NCI-H146 (cell line): Measurements from ENCODE around the gene SLC13A5.
"Not testable (repeated sequence)": the region's sequence is repeated elsewhere in the genome, so short reads cannot be mapped to it uniquely, and the experiment has no call there.

Experiments
- DNase-seq: peaks from one replicate; lab custom pipeline; 2025; lab: John Stamatoyannopoulos, UW

SLC13A5 gene

DNA sequence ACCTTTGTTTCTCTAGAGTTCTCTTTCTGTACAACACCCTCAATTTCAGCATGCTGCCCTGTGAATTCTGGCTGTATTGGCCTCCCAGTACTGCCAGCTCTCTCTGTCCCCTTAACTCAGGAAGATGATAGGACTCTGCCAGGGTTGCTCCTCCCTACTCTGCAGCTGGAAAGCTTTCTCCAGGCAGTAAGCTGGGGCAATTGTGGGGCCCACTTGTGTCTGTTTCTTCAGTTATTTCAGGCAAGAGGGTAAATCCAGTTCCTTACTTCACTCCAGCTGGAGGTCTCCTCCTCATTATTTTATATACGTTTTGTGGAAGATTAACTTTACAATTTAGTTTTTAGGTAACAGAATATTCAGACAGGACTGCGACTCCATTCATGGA, 51.7 kb downstream of the SLC13A5 start:
- DNase-seq, result no peak

DNA sequence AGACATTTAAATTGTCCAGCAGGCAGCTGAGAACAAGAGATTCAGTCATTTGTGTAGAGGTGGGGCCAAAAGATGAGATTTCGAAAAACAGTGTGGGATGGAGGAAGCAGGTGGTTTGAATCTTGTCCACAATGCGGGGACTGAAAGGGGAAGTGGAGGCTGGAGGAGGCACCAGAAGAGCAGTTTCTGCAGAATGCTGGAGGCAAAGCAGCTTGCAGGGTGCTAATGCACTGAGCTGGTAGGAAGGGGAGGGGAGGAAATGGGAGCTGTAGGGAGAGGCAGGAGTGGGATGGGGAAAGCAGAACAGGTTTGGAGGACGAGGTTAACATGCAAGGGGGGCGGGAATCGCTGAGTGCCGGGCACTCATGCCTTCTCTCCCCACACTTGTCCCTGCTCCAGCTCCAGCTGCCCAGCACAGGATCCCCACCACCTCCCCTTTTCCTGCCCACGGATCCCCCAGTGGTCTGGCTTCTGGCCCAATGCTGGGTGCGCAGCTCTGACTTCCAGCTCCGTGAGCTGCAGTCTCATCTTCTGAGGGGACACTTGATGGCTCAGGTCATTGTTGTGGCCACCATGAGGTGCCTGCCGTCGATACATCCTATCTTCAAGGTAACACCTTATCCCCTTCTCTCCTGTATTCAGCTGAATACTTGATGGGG, 52.2 kb downstream of the SLC13A5 start:
- no peak for DNase-seq

DNA sequence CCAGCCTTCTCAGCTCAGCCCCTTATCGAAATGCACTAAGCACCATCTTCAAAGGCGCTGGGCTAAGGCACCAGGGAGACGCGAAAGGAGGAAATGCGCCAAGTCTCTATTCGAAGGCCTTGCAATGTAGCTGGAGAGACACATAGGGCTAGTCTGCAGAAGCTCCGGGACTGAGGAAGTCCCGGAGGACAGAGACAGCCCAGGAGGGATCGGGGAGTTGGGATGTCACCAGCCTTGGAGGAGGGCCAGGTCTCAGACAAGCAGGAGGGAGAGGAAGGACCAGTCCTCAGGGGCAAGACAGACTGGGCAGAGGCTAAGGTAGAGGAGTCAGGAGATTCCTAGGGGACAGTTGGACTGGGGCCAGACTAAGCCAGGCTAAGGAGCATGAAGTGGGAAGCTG, 53.1 kb downstream of the SLC13A5 start:
- no peak for DNase-seq

DNA sequence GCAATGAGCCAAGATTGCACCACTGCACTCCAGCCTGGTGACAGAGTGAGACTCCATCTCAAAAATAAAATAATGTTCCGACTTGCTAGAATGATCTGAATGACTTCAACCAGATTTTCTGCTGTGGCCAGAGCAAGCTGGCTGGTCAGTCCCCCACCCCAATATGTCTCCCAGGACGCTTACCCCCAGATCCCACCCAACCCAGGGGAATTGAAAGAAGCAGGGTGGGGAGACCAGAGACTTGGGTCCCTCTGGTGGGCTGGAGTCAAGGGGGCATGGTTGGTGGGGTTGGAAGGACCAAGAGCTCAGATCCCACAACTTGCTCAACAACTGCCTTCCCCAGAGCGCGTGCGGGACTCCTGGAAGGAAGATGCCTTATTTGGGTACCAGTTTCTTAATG, 54.8 kb downstream of the SLC13A5 start:
- DNase-seq, result not testable (repeated sequence)

DNA sequence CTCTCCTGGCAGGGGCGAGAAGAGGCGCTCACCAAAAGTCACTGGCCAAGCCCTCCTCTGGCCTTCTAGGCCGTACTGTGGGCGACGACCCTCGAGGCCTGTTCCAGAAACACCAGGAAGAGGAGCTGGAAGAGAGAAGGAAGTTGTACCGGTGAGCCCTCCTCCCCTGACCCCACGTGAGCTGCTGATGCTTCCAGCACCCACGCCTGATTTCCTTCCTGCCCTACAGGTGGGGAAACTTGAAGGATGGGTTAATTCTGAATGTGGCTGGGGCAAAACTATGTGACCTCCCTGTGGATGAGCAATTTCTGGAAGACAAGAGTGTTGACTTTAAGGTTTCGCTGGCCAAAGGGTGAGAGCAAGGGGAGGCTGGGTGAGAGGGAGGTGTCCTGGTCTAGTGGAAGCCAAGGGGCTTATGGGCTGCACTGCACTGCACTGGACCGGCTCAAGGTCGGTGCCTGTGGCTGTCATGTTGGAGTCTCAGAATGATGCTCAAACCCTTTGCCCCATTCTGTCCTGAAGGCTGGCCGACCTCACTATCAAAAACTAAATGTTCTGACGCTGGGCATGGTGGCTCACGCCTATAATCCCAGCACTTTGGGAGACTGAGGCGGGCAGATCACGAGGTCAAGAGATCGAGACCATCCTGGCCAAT, 55.4 kb downstream of the SLC13A5 start:
- DNase-seq, result no peak

DNA sequence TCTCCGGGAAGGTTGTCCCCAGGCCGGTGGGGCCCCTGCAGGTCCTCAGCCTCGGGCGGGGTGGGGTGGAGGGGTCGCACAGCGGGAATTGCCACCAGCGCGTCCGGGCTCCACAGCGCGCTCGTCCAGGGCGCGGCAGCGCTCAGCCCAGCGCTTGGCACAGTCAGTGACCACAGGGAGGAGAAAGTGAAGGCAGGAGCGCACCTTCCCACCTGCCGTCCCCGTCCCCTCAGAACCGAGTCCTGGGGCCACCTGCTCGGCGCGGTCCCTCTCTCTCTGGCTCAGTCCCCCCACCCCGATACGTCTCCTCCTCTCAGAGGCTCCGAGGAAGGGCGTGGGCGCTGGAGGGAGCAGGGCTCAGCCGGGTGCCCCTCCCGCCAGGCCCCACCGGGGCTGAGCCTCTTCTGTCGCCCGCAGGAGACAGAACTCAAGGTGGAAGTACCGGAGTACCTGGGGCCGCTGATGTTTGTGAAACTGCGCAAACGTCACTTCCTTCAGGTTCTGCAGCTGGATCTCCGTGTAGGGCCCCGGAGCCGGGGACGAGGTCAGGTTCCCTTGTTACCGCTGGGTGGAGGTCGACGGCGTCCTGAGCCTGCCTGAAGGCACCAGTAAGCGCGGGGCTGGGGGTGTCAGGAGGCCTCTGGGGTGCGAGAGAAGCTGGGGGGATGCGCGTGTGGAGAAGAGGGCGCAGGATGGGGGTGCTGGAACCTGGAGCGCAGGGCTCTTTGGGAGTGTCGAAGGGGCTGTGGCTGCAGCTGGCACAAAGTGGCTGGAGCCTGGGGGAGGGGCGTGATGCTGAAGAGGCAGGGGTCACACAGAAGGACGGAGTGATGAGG, 56.2 kb downstream of the SLC13A5 start:
- peak; percentile 67 for DNase-seq

DNA sequence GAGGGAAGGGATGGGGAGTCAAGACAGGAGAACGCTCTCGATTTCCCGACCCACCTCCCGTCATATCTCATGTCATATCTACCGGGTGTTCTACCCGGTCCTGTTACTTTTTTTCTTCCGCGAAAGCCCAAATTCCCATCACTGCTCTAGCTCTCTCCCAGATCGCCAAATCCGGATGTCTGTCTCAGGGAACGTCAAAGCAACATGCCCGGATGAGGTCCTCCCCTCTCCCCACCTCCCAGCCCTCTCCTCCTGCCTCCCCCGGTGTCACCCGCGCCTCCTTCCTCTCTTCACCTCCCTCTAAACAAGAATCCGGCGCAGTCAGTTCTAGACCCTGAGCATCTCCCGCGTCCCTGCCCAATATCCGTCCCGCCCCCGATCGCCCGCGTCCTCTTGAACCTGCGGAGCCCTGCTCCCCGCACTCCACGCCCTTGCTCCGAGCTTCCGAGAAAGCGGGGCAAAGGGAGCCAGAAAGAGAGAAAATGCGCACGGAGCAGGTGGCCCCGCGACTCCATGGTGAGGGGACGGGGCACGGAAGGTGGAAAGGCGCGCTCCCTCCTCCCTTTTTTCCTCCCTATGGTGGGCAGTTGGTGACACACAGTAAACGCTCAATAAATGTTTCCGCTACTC, 57.3 kb downstream of the SLC13A5 start:
- peak; percentile 8 for DNase-seq

DNA sequence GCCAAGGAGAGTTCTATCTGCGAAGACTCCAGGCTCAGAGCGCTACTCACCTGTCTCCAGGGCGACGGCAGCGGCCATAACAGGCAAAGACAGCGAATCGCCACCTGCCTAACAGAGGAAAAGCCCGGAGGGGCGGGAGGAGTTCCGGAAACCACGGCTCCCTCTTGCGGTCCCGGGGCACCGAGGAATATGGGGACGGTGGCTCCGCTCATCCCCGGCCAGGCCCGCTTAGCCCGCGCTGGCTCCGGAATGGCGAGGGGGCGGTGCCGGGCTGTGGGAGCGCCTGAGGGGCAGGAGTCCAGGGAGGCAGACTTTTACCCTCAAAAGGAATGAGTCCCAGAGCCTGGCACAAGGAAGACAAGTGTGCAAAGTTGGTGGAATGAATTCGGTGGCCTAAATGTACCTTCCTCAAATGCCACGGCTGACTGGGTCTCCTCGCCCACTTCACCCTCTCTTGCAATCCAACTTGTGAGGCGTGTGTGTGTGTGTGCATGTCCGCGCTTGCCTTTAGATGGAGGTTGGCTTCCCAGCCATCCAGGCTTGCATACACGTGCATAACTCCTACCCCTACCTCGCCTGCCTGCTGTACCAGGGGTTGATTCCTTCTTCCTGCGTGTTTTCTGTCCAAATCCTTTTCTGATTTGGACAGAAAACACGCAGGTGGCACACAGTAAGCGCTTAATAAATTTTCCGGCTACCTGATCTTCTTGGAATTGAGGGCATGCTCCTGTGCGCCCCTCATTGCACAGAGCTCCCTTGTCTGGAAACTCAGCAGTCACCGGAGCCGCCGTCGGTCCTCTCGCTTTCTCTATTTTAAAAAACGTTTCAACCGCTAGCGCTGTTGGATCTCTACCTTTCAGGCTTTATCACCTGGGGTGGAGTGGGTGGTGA, 58.1 kb downstream of the SLC13A5 start:
- DNase-seq, result peak; percentile 77

DNA sequence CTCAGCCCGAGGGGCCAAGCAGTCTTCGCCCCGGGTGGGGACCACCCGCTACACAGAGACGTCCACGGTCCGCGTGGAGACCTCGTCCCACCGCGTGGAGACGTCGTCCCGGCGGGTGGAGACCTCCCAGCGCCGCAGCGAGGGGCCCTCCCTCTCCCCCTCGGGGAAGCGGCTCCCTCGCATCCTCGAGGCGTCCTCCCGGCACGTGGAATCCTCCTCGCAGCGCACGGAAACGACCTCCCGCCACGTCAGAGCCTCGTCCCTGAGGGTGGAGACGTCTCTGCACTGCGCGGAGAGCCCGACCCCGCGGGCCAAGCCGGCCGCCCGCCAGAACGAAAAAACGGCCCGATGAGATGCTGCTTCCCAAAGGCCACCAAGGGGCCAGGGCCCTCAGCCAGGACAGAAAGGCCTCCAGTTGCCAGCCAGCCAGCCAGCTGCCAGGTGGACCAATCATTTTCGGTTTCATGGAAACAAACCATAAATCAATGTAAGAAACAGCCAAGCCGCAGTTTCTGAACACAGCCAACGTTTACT, 61.2 kb downstream of the SLC13A5 start:
- DNase-seq, result peak; percentile 45

DNA sequence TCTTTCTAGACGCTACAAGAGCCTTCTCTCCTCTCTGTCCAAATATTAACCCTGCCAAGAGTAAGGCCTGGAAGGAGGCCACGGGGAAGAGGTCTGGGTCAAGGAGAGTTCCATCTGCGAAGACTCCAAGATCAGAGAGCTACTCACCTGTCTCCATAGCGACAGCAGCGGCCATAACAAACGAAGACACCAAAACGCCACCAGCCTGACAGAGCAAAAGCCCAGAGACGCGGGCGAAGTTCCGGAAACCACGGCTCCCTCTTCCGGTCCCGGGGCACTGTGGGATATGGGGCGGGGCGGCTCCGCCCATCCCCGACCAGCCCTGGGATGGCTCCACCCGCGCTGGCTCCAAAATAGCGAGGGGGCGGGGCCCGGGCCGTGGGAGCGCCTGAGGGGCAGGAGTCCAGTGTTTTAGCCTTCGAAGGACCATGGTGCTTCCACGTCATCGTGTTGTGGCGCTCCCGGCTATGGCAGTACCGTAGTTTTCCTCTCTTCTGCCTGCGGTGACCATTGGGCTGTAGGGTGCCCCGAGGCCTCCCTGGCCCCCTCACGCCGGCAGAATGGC, 61.7 kb downstream of the SLC13A5 start, which contains the start of the genes C17orf100 and MED31:
C17orf100 (plus strand) TSS at position 409 of the 565 bp plus-strand sequence; CDS start at position 561, 152 bp downstream.
MED31 (minus strand) TSS at position 252 of the 565 bp plus-strand sequence; CDS start at position 175, 77 bp downstream.
- peak; percentile 92 for DNase-seq

DNA sequence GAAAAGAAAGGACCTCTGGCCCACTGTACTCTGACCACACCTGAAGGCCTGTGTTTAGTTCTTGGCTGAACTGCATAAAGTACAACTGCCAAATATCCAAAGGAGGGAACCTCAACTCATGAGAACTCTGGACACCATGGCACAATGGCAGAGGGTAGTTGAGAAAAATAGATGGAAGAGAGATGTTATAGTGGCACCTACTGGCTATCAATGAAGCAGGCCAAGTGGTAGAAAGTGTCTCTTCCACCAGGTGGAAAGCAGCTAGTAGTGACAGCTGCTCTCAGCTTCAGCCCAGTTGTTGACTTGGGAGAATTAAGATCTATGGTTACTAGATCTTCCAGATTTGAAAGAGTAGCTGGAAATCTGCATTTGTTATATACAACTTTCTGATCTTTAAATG, 65.0 kb downstream of the SLC13A5 start:
- DNase-seq, result no peak

DNA sequence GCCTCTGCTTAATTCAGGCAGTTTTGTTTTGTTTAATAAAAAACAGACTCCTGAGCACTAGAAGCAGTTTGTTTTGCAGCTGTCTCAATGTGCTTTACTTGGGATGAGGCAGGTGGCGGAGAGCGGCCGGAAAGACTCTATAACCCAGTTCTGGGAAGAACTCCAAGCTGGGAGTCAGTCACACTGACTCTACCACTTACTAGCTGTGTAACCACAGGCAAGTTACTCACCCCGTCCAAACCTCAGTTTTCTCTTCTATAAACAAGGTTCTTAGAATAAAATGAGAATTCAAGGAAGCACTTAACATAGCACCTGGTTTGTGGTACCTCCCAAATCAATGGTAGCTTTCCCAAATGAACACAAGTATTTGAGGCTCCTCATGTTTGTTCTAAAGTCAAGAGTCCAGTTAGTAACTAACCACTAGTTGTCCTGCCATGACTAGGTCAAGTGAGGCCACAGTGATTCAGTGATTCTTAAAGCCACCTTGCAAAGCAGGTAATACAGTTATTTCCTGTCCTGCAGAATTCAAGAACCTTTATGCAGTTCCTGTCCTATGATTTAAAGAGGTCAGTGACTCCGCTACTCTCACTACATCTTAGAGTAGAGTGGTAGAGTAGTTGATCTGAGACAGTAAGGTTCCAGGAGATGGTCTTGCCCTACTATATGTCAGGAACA, 69.6 kb downstream of the SLC13A5 start:
- no peak for DNase-seq

DNA sequence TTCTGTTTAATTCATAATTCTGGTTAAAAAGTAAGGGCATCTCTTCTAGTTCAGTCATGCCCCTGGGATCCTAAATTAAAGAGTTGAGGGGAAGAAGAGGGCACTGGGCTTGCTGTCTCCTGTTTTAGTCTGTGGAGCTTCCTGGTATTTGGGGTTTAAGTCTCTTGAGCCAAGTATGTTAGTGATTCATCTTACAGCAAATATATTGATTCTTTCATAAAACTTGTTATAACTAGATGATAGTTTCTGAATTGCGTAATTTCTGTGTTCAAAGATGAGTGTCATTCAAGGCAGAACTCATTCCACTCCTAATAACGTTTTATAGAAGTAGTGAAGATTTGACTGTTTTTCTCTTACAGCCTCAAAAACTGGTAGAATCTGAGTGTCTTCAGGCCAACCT, 70.6 kb downstream of the SLC13A5 start:
- no peak for DNase-seq

DNA sequence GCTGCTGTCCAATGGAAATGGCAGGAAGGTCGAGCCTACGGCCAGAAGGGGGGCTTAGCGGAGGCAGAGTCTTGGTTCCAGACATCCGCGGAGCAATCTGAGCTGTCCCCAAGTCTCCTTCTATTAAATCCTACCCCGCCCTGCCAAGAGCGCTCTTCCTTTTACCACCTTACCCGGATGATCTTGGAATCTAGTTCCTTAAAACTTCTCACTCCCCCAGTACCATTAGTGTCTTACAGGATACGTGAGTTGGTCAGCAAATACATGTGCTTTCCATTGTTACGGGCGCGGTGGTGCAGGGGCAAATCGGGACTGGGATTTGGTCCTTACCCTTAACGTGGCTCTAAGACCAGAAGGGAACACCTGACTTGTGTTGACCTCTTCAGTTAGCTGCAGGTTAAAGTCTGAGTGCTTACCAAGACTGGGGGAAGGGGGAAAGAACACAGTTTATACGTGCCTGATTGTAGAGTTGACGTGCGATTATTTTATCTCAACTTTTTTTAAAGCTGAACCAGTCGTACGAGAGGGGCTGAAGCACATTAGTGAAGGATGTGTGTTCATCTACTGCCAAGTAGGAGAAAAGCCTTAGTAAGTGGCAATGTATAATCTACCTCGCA, 71.8 kb downstream of the SLC13A5 start:
- peak; percentile 59 for DNase-seq

DNA sequence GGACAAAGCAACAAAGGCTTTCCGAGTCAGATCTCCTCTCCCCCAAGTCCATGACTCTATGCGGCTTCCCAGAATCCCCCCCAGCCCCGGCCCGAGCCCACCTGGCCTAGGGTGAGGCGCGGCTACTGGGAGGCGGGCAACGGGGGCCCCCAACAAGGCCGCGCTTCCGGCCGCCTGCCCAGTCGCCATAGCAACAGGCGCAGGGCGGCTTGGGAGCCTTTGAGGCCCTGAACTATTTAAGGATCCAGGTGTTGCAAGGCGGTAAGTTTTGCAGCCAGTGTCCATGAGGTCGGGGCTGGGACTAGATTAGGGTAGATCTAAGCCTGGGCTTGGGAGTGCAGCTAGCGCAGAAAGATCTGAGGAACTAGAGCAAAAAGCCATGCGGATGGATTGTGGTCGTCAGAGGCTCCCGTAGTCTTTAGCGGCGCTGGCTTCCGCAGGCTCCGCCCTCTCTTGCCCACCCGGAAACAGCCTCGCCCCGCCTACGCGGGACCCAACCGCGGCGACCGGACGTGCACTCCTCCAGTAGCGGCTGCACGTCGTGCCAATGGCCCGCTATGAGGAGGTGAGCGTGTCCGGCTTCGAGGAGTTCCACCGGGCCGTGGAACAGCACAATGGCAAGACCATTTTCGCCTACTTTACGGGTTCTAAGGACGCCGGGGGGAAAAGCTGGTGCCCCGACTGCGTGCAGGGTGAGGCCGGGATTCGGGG, 72.5 kb downstream of the SLC13A5 start, which contains the start of the genes KIAA0753 and TXNDC17:
KIAA0753 (minus strand) TSS at position 176 of the 711 bp plus-strand sequence. CDS start 5,608 bp downstream, outside the sequence.
TXNDC17 (plus strand) TSS at position 525 of the 711 bp plus-strand sequence; CDS start at position 548, 23 bp downstream.
- DNase-seq, result peak; percentile 90

DNA sequence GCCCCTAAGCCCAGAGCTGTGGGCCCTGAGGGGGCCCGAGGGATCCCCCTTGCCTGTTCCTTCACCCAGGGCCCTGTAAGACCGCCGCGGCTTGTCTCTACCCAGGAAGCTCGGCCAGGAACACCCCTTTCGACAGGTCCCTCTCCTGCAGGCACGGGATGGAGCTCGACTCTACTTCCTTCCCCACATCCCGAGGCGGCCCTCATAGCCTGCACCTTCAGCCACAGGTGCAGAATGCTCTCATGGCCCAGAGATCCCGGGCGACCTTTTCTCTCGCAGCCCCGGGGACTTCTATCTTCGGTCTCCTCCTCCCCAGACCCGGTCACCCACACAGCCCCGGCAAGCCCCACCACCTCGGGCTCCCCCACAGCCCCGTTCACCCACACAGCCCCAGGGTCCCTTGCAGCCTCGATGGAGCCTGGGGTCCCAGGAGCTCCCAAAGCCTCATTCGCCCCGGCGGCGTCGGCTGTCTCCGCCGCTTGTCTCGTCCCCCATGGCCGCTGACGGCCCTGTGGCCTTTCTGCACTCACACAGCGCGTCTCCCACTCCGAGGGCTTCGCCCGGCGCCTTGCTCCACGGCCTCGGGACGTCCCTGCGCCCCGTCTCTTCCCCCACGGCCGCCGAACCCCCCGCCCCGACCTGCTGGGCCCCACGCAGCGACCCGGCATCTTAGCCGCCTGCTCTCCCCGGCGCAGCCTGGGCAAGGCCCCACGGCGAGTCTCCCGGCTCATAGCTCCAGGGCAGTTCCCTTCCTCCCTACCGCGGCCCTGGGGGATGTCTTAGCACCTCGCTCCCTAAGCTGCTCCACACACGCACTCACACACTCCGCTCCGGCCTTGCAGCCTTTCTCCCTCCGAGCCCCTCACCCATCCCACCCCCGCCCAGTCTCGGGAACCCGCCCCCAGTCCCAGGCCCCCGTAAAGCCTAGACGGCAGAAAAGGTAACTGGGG, 73.3 kb downstream of the SLC13A5 start:
- peak; percentile 56 for DNase-seq

DNA sequence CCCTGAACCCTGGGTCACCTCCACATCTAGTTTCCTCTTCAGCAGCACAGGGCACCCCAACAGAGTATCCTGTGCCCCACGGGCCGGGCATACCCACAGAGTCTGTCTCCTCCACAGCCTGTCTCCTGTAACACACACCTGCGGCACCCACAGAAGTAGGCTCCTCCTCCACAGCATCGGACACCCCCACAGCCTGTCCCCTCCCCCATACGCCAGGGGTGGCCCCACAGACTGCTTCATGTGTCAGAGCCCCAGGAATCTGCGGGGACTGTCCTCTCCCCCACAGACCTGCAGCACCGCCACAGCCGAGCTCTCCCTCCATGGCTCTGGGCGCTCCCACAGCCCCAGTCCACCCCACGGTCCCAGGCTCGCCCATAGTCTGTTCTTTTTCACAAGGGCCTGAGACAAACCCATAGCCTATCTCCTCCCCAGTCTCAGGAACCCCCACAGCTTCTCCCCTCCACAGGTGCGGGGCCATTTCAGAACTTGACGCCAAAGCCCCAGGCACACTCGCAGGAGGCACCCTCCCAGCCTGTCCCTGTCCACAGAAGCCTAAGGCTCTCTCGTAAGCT, 74.1 kb downstream of the SLC13A5 start:
- DNase-seq, result no peak
